Body of pancreas (tissue), 4 donors: Measurements from ENCODE around the gene ASIC3.

Experiments used
- POLR2A ChIP-seq, 3 donors: fragments of 450-650 bp; IDR thresholded peaks; one replicate each; pipeline ENCODE4 v1.6.1; 2016; ENCODE audit warnings: antibody characterized with exemption in 3 of 3, mild to moderate bottlenecking in 2 of 3
- TF ChIP-seq, protein P1 (sequence below), 7 experiments: fragments of 450-650 bp in 4 of 7; fragments of 200-600 bp in 3 of 7; sonication (generic) in 3 of 7; IDR thresholded peaks; one replicate each; pipeline ENCODE4 v1.5.1; 2016 to 2019; ENCODE audit warnings: antibody characterized with exemption in 7 of 7

- TF ChIP-seq POLR2A (IDR thresholded peaks at IDR 0.05), result no peak
- TF ChIP-seq, protein P1, sequence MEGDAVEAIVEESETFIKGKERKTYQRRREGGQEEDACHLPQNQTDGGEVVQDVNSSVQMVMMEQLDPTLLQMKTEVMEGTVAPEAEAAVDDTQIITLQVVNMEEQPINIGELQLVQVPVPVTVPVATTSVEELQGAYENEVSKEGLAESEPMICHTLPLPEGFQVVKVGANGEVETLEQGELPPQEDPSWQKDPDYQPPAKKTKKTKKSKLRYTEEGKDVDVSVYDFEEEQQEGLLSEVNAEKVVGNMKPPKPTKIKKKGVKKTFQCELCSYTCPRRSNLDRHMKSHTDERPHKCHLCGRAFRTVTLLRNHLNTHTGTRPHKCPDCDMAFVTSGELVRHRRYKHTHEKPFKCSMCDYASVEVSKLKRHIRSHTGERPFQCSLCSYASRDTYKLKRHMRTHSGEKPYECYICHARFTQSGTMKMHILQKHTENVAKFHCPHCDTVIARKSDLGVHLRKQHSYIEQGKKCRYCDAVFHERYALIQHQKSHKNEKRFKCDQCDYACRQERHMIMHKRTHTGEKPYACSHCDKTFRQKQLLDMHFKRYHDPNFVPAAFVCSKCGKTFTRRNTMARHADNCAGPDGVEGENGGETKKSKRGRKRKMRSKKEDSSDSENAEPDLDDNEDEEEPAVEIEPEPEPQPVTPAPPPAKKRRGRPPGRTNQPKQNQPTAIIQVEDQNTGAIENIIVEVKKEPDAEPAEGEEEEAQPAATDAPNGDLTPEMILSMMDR (IDR thresholded peaks at IDR 0.05), result peak; percentile 57 to 85 (median 75)
Observed at GRCh38 chr7:151008511-151009323, 39.6 kb upstream of the ASIC3 start.
